Stimulated activated effector memory CD8-positive, alpha-beta T cell treated with anti-CD3 and anti-CD28 coated beads, Interleukin-12 subunit alpha, Interleukin-12 subunit beta, amount 100 ng/mL, for 72 hours (primary cell): ENCODE measurements around the gene PCDHGA9.
"Not testable (repeated sequence)": the region's sequence is repeated elsewhere in the genome, so short reads cannot be mapped to it uniquely, and the experiment has no call there.

Source experiments
- ATAC-seq: fragments of 150-1000 bp; cut with Tn5 transposase; 2 replicates; pipeline ENCODE4 v1.10.0; 2021
- DNase-seq, 2 donors: peaks; one replicate each; pipeline ENCODE4 v3.0.0; 2021 to 2022; ENCODE audit warnings: low spot score in 2 of 2
- H3K27ac Mint-ChIP-seq: one replicate; pipeline ENCODE4 v1.8.0; 2022; ENCODE audit warnings: mild to moderate bottlenecking, mixed read lengths
- H3K36me3 Mint-ChIP-seq: one replicate; pipeline ENCODE4 v1.8.0; 2022; ENCODE audit warnings: mild to moderate bottlenecking, mixed read lengths
- H3K4me1 Mint-ChIP-seq: one replicate; pipeline ENCODE4 v1.8.0; 2022; ENCODE audit warnings: mixed read lengths
- H3K4me3 Mint-ChIP-seq: one replicate; pipeline ENCODE4 v1.8.0; 2022; ENCODE audit warnings: mild to moderate bottlenecking, mixed read lengths
- H3K9me3 Mint-ChIP-seq: one replicate; pipeline ENCODE4 v1.8.0; 2022; ENCODE audit warnings: mixed read lengths

The PCDHGA9 gene

DNA sequence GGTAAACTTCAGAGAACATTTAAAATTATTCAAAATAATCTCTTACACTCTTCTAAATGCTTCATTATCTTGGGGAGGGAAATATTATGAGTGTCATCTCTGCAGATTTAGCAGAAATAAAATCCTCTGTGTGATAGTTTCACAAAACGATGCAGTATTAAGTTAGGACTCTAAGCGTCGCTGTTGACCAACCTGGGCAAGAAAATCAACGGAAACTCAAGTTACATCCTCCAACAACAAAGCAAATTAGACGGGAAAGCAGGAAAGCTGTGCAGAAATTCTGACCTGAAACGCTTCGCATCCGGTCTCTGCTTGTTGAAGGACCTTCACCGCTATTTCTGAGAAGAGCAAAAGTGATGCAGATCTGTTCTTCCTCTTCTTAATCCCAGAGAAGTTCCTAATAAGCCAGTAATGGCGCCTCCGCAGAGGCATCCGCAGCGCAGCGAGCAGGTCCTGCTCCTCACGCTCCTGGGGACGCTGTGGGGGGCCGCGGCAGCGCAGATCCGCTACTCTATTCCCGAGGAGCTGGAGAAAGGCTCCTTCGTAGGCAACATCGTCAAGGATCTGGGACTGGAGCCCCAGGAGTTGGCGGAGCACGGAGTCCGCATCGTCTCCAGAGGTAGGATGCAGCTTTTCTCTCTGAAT is 28.8 kb upstream of the PCDHGA9 start, which contains the start of gene PCDHGA6:
TSS of gene PCDHGA6 (plus strand) at position 219 of the 645 bp plus-strand sequence. CDS start at position 412, 193 bp downstream.
- H3K4me3 Mint-ChIP-seq: peak within 1 kb of the TSS; percentile 20
- no peak for ATAC-seq
- H3K36me3 Mint-ChIP-seq: no peaks in the 10 kb centered on the region
- no peak for DNase-seq
- no peak within 1 kb of the TSS for H3K27ac Mint-ChIP-seq
- H3K9me3 Mint-ChIP-seq: peaks cover 11% of the 10 kb centered on the region
- peaks cover 6% of the 10 kb centered on the region for H3K4me1 Mint-ChIP-seq

GRCh38 chr5:141374627-141375026 is 28.0 kb upstream of the PCDHGA9 start:
- no peaks in the 10 kb centered on the region for H3K36me3 Mint-ChIP-seq
- DNase-seq (no peak), ATAC-seq (no peak)
- H3K27ac Mint-ChIP-seq: no peak overlapping the region
- H3K4me3 Mint-ChIP-seq: no peak overlapping the region
- H3K9me3 Mint-ChIP-seq: peaks cover 9% of the 10 kb centered on the region
- peaks cover 6% of the 10 kb centered on the region for H3K4me1 Mint-ChIP-seq

GRCh38 chr5:141375444-141376155 is 27.0 kb upstream of the PCDHGA9 start:
- H3K9me3 Mint-ChIP-seq, H3K27ac Mint-ChIP-seq, DNase-seq, H3K4me1 Mint-ChIP-seq, H3K36me3 Mint-ChIP-seq, H3K4me3 Mint-ChIP-seq, ATAC-seq: not testable (repeated sequence)

GRCh38 chr5:141382469-141383294 is 19.9 kb upstream of the PCDHGA9 start, which contains the start of gene PCDHGA7:
TSS of gene PCDHGA7 (plus strand) at chr5:141382742. CDS start at chr5:141382900, 158 bp downstream.
- H3K27ac Mint-ChIP-seq: no peak within 1 kb of the TSS
- DNase-seq: no peak
- H3K36me3 Mint-ChIP-seq: peaks cover 6% of the 10 kb centered on the region
- ATAC-seq: no peak
- H3K4me1 Mint-ChIP-seq: no peaks in the 10 kb centered on the region
- peaks cover 3% of the 10 kb centered on the region for H3K9me3 Mint-ChIP-seq
- H3K4me3 Mint-ChIP-seq: peak within 1 kb of the TSS; percentile 36

DNA sequence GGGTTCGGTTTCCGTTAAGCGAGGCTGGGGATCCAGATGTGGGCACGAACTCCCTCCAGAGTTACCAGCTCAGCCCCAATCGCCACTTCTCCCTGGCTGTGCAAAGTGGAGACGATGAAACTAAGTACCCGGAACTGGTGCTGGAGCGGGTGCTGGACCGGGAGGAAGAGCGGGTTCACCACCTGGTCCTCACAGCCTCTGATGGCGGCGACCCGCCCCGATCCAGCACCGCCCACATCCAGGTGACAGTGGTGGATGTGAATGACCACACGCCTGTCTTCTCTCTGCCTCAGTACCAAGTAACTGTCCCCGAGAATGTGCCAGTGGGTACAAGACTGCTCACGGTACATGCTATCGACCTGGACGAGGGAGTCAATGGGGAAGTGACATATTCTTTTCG is 19.2 kb upstream of the PCDHGA9 start:
- Mint-ChIP-seq H3K4me3 (no peak overlapping the region), H3K36me3 (peaks cover 6% of the 10 kb centered on the region), H3K27ac (no peak overlapping the region), H3K9me3 (peaks cover 3% of the 10 kb centered on the region), H3K4me1 (no peaks in the 10 kb centered on the region)
- DNase-seq (no peak), ATAC-seq (no peak)

DNA sequence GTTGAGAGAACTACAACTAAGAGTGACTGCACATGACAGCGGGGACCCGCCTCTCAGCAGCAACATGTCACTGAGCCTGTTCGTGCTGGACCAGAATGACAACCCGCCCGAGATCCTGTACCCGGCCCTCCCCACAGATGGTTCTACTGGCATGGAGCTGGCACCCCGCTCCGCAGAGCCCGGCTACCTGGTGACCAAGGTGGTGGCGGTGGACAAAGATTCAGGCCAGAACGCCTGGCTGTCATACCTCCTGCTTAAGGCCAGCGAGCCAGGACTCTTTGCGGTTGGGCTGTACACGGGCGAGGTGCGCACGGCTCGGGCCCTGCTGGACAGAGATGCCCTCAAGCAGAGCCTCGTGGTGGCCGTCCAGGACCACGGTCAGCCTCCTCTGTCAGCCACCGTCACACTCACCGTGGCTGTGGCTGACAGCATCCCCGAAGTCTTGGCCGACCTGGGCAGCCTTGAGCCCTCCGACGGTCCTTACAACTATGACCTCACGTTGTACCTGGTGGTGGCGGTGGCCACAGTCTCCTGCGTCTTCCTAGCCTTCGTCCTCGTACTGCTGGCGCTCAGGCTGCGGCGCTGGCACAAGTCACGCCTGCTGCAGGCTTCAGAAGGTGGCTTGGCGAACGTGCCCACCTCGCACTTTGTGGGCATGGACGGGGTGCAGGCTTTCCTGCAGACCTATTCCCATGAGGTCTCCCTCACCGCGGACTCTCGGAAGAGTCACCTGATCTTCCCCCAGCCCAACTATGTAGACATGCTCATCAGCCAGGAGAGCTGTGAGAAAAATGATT is 17.9 kb upstream of the PCDHGA9 start:
- ATAC-seq (no peak), DNase-seq (no peak)
- no peak overlapping the region for H3K27ac Mint-ChIP-seq
- no peak overlapping the region for H3K4me3 Mint-ChIP-seq
- no peaks in the 10 kb centered on the region for H3K4me1 Mint-ChIP-seq
- H3K9me3 Mint-ChIP-seq: peaks cover 8% of the 10 kb centered on the region
- peaks cover 6% of the 10 kb centered on the region for H3K36me3 Mint-ChIP-seq

DNA sequence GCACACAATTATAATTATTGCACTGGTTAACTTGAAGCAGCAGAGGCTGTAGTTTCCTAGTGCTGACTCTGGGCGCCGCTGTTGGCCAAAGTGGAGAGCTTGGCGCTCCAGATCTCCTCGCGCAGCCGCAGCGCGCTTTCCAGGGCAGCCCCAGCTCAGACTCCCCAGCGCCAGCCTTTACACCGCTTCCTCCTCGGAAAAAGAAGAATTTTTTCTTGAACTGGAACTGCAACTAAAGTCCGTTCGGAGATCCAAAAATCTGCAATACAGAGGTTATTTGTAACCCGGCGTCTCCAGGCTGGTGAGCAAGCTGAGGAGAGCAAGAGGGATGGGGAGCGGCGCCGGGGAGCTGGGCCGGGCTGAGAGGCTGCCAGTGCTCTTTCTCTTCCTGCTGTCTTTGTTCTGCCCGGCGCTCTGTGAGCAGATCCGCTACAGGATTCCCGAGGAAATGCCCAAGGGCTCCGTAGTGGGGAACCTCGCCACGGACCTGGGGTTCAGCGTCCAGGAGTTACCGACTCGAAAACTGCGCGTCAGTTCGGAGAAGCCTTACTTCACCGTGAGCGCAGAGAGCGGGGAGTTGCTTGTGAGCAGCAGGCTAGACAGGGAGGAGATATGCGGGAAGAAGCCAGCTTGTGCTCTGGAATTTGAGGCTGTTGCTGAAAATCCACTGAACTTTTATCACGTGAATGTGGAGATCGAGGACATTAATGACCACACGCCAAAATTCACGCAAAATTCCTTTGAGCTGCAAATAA is 14.8 kb upstream of the PCDHGA9 start, which contains the start of gene PCDHGB4:
TSS of gene PCDHGB4 (plus strand) at position 142 of the 755 bp plus-strand sequence. CDS start at position 329, 187 bp downstream.
- peak; percentile 53 for ATAC-seq
- not testable (repeated sequence) for H3K36me3 Mint-ChIP-seq, H3K4me1 Mint-ChIP-seq, H3K4me3 Mint-ChIP-seq, H3K27ac Mint-ChIP-seq, DNase-seq
- H3K9me3 Mint-ChIP-seq: peaks cover 16% of the 10 kb centered on the region

DNA sequence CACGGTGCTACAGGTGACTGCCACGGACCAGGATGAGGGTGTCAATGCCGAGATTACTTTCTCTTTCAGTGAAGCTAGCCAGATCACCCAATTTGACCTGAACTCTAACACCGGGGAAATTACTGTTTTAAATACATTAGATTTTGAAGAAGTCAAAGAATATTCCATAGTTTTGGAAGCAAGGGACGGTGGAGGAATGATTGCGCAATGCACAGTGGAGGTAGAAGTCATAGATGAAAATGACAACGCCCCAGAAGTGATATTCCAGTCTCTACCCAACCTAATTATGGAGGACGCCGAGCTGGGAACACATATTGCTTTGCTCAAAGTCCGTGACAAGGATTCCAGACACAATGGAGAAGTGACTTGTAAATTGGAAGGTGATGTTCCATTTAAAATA is 13.9 kb upstream of the PCDHGA9 start:
- H3K4me3 Mint-ChIP-seq: no peak overlapping the region
- H3K36me3 Mint-ChIP-seq: no peaks in the 10 kb centered on the region
- peaks cover 13% of the 10 kb centered on the region for H3K9me3 Mint-ChIP-seq
- H3K4me1 Mint-ChIP-seq: no peaks in the 10 kb centered on the region
- H3K27ac Mint-ChIP-seq: no peak overlapping the region
- DNase-seq (no peak), ATAC-seq (no peak)

GRCh38 chr5:141389153-141390042 is 13.2 kb upstream of the PCDHGA9 start:
- Mint-ChIP-seq H3K4me3 (no peak overlapping the region), H3K9me3 (peaks cover 16% of the 10 kb centered on the region)

GRCh38 chr5:141392429-141393198 is 10.0 kb upstream of the PCDHGA9 start, which contains the start of gene PCDHGA8:
TSS of gene PCDHGA8 (plus strand) at chr5:141392633. CDS start at chr5:141392814, 181 bp downstream.
- Mint-ChIP-seq H3K4me3 (no peak within 1 kb of the TSS), H3K27ac (no peak within 1 kb of the TSS), H3K36me3 (peaks cover 5% of the 10 kb centered on the region), H3K4me1 (no peaks in the 10 kb centered on the region), H3K9me3 (peaks cover 16% of the 10 kb centered on the region)
- ATAC-seq (no peak), DNase-seq (no peak)

More at GRCh38 chr5:141389153-141390042, 13.2 kb upstream of the PCDHGA9 start:
- Mint-ChIP-seq H3K27ac (no peak overlapping the region), H3K36me3 (peaks cover 5% of the 10 kb centered on the region), H3K4me1 (no peaks in the 10 kb centered on the region)
- no peak for DNase-seq
- no peak for ATAC-seq

- Mint-ChIP-seq H3K36me3 (peaks cover 5% of the 10 kb centered on the region), H3K9me3 (peaks cover 16% of the 10 kb centered on the region), H3K4me3 (no peak overlapping the region), H3K27ac (no peak overlapping the region), H3K4me1 (no peaks in the 10 kb centered on the region)
- DNase-seq: no peak
- ATAC-seq: no peak
These were observed 9.3 kb upstream of the PCDHGA9 start for GRCh38 chr5:141393267-141393666.

GRCh38 chr5:141394401-141395187 is 8.0 kb upstream of the PCDHGA9 start:
- not testable (repeated sequence) for H3K36me3 Mint-ChIP-seq, DNase-seq, H3K4me1 Mint-ChIP-seq, H3K27ac Mint-ChIP-seq, H3K4me3 Mint-ChIP-seq, ATAC-seq
- peaks cover 12% of the 10 kb centered on the region for H3K9me3 Mint-ChIP-seq
